Measurements from ENCODE around the gene MNT. TPM values are rescaled to one million over a fixed set of nuclear protein-coding genes. Genes with fewer than 3 reads are reported as not detected.

Gene MNT
- total RNA-seq, 1 donor from 2014 or later, result 4.9 TPM

DNA sequence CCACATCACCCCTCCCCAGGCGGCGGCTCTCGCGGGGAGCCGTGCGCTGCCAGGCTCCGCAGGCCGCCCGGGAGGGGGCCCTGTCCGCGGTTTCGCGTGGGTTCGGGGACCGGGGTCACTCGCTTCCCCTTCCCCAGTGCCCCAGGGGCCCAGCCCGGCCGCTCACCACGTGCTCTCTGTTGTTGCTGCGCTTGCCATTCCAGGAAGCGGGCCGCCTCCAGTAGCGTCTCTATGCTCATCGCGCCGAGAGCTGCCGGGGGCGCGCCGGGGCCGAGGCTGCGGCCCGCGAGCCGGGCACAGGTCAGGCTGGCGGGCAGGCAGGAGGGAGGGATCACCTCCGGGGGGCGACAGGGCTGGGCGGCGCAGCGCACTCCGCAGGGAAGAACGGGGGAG, 390 bp downstream of the MNT start:
- TF ChIP-seq, protein P1, sequence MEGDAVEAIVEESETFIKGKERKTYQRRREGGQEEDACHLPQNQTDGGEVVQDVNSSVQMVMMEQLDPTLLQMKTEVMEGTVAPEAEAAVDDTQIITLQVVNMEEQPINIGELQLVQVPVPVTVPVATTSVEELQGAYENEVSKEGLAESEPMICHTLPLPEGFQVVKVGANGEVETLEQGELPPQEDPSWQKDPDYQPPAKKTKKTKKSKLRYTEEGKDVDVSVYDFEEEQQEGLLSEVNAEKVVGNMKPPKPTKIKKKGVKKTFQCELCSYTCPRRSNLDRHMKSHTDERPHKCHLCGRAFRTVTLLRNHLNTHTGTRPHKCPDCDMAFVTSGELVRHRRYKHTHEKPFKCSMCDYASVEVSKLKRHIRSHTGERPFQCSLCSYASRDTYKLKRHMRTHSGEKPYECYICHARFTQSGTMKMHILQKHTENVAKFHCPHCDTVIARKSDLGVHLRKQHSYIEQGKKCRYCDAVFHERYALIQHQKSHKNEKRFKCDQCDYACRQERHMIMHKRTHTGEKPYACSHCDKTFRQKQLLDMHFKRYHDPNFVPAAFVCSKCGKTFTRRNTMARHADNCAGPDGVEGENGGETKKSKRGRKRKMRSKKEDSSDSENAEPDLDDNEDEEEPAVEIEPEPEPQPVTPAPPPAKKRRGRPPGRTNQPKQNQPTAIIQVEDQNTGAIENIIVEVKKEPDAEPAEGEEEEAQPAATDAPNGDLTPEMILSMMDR (IDR thresholded peaks at IDR 0.05), result no peak
- DNase-seq (ENCODE audit: low spot score in 2 of 2), result no peak
- Histone ChIP-seq H3K9me3 (no peaks in the 10 kb centered on the region), H3K27me3 (no peaks in the 10 kb centered on the region), H3K4me1 (peaks cover 32 to 58% of the 10 kb centered on the region in 2 donors), H3K27ac (peak overlapping the region; percentile 97 to 98), H3K36me3 (no peaks in the 10 kb centered on the region), H3K4me3 (peak overlapping the region; percentile 84 to 86)
- intact Hi-C loops (cut with DNase I), result loop anchor here (5.0 kb wide), 1 partner anchor 683 kb away; no protein-coding TSS in a partner anchor

DNA sequence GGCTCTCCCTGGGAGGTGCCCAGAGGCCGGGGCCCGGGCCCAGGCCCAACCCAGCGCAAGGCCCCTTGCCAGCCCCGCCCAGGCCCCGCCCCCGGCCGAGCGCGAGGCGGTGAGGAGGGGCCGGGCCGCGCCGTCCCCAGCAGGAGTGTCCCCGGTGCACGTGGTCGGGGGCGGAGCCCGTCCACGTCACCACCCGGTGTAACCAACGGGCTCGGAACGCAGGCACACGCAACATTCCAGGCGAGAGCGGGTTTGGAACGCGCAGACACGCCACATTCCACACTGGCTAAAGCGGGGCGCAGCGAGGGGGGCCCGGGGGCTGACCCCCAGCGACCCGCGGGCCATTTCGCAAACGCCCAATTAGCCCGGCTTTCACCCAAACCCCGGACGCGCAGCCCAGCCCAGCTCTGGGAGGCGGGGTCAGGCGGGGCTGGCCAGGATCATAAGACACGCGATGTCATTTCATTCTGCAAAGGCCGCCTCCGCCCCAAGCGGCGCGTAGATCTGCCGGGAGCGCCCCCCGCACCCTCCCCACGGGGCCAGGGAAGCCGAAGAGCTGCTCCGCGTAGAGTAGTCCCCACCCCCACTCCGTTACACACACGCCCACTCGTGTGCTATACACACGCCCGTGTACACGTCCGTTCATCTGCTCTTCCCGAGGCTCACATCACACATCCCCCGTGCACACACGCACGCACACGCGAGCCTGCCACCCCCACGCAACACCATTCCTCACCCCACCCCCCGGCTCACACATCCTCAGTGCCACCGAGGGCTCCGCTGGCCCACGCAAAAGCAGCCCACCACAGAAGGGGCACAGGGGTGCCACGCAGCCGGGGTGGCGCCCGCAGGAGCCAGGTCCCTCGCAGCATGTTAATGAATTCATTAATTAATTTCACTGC, 1.0 kb downstream of the MNT start:
- peak; percentile 92 to 98 for DNase-seq (ENCODE audit: low spot score in 2 of 2)
- peak overlapping the region; percentile 97 to 98 for H3K27ac ChIP-seq
- no peaks in the 10 kb centered on the region for H3K27me3 ChIP-seq
- TF ChIP-seq, protein P1 (IDR thresholded peaks at IDR 0.05), result no peak
- peak overlapping the region; percentile 84 to 86 for H3K4me3 ChIP-seq
- H3K36me3 ChIP-seq, result no peaks in the 10 kb centered on the region
- peaks cover 34 to 58% of the 10 kb centered on the region in 2 donors for H3K4me1 ChIP-seq
- H3K9me3 ChIP-seq, result no peaks in the 10 kb centered on the region
- intact Hi-C loops (cut with DNase I), result loop anchor here (5.0 to 10.0 kb wide), 3 partner anchors 345 to 1265 kb away; partner anchors contain the start of genes EMC6, HIC1 and TAX1BP3

DNA sequence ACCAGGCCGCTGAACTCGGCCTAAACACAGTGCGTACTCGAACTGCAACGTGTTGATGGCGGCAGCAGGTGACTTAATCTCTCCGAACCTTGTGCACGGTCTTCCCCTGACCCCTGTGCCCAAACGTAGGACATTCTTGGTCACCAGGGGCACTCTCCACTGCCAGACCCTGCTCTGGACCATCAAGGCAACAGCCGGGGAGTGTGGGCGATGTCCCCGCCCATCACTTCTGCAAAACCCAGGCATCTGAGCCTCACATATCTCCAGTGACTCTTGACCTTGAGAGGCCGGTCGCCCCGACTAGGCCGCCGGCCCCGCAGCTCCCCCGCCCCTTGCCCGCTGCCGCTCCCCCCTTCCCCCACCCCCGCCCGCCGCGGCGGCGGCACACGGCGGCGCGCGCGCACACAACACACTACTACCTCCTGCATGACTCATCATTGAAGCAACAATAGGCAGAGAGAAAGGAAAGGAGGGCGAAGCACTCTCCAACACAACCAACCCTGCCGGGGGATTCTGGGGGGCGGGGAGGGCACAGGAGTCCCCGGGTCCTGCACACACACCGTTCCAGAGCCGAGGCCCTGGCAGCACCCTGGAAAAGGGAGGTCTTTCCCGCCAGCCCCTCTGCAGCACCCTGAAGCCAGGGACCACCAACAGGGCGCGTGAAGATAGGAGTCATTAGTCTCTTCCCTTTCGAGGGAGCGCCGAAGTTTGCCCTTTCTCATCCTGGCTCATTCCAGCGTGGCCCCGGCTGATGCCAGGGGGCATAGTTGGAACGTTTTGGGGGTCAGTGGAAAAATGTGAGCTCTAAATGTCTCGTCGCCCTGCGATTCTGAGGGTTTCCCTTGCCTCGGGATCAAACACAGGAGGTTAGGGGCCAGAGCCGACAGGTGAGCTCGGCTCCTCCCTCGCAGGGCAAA, 1.9 kb downstream of the MNT start:
- peak in 1 of 2 donors; percentile 88 for DNase-seq (ENCODE audit: low spot score in 2 of 2)
- TF ChIP-seq, protein P1 (IDR thresholded peaks at IDR 0.05), result no peak
- intact Hi-C loops (cut with DNase I), result loop anchor here (10.0 kb wide), 2 partner anchors 344 to 1266 kb away; partner anchors contain the start of genes EMC6, HIC1 and TAX1BP3
- peak overlapping the region; percentile 97 to 98 for H3K27ac ChIP-seq
- peak overlapping the region; percentile 84 to 86 for H3K4me3 ChIP-seq
- H3K36me3 ChIP-seq, result no peaks in the 10 kb centered on the region
- no peaks in the 10 kb centered on the region for H3K9me3 ChIP-seq
- peaks cover 40 to 60% of the 10 kb centered on the region in 2 donors for H3K4me1 ChIP-seq
- no peaks in the 10 kb centered on the region for H3K27me3 ChIP-seq

DNA sequence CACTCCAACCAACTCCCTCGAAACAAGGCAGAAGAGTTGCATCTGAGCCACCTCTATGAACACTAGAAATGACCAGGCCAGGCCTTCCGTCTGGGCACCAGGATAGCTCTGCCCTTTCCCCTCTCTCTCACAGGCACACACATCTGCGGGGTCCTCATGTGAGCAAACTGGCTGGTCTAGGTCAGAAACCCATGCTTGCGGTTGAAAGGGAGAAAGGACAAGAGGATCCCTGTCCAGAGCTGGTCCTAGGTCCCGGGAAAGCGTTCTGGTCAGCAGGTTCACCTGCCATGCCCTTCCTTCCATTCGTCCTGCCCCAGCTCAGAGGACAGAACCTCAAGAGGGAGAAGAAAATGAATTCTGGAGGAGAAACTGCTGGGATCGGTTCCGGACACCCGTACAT, 2.7 kb downstream of the MNT start:
- Histone ChIP-seq H3K27ac (peak overlapping the region; percentile 97 to 98), H3K4me1 (peaks cover 40 to 53% of the 10 kb centered on the region in 2 donors), H3K9me3 (no peaks in the 10 kb centered on the region), H3K4me3 (peak overlapping the region; percentile 84 to 86), H3K36me3 (no peaks in the 10 kb centered on the region), H3K27me3 (no peaks in the 10 kb centered on the region)
- intact Hi-C loops (cut with DNase I), result loop anchor here (10.0 kb wide), 2 partner anchors 343 to 1267 kb away; partner anchors contain the start of genes EMC6, HIC1 and TAX1BP3
- DNase-seq (ENCODE audit: low spot score in 2 of 2), result no peak
- TF ChIP-seq, protein P1 (IDR thresholded peaks at IDR 0.05), result no peak

Measured in ascending aorta (tissue), 2 donors.